Tibial nerve (tissue), 4 donors: Measurements from ENCODE around the gene ATP5ME.

Experiments used
- EP300 ChIP-seq, 2 donors: sonication (generic); formaldehyde crosslinking; IDR thresholded peaks; one replicate each; pipeline ENCODE4 v1.6.1; 2017; ENCODE audit warnings: antibody characterized with exemption in 2 of 2, mild to moderate bottlenecking in 1 of 2
- POLR2A ChIP-seq, 2 donors: fragments of 450-650 bp; IDR thresholded peaks; one replicate each; pipeline ENCODE4 v1.6.1; 2017; ENCODE audit warnings: antibody characterized with exemption in 2 of 2, mild to moderate bottlenecking in 2 of 2, moderate library complexity in 2 of 2
- TF ChIP-seq, protein P1 (sequence below), 5 experiments: fragments of 200-600 bp in 3 of 5; fragments of 450-650 bp in 2 of 5; sonication (generic) in 3 of 5; IDR thresholded peaks; one replicate each; pipeline ENCODE4 v1.5.1; 2016 to 2019; ENCODE audit warnings: antibody characterized with exemption in 5 of 5, mild to moderate bottlenecking in 3 of 5, moderate library complexity in 2 of 5

DNA sequence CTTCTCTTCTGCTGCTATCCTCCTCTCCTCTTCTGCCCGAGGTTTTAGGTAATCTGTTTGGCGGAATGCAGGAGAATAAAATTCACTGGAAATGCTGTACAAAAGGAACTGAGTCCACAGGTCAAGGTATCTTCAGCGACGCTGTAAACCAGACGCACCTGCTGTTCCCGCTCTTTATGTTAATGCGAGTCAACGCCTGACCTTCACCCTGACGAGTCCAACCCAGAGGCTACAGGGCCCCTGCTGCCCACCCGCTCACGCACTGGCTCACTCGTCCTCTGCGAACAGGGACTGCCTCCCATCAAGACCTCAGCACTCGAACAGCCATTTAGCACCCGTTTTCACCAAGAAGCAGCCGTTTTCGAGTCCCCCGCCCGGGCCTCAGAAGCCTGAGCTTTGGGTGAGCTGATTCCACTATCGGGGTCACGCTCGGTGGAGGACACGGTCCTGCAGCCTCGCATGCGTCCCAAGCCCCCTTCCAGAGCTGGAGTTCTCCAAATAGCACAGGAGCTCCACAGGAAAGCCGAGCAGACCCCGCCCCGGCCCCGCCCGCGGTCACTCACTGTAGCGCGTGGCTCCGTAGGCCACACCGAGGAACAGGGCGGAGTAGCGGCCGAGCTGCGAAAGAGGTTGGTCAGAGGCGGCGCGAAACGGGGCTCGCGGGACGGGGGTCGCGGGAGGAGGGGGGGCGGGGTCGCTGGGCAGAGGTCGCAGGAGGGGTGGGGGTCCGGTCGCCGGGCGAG, 556 bp downstream of the ATP5ME start:
- no peak for TF ChIP-seq POLR2A (IDR thresholded peaks at IDR 0.05)
- TF ChIP-seq, protein P1, sequence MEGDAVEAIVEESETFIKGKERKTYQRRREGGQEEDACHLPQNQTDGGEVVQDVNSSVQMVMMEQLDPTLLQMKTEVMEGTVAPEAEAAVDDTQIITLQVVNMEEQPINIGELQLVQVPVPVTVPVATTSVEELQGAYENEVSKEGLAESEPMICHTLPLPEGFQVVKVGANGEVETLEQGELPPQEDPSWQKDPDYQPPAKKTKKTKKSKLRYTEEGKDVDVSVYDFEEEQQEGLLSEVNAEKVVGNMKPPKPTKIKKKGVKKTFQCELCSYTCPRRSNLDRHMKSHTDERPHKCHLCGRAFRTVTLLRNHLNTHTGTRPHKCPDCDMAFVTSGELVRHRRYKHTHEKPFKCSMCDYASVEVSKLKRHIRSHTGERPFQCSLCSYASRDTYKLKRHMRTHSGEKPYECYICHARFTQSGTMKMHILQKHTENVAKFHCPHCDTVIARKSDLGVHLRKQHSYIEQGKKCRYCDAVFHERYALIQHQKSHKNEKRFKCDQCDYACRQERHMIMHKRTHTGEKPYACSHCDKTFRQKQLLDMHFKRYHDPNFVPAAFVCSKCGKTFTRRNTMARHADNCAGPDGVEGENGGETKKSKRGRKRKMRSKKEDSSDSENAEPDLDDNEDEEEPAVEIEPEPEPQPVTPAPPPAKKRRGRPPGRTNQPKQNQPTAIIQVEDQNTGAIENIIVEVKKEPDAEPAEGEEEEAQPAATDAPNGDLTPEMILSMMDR (IDR thresholded peaks at IDR 0.05): no peak
- TF ChIP-seq EP300 (IDR thresholded peaks at IDR 0.05): no peak
